Measurements from ENCODE around the gene PCDHGA10.
"Not testable (repeated sequence)": the region's sequence is repeated elsewhere in the genome, so short reads cannot be mapped to it uniquely, and the experiment has no call there.

Gene PCDHGA10

GRCh38 chr5:141412854-141413539 lies at the start of gene PCDHGA10:
TSS of gene PCDHGA10 (plus strand) at chr5:141412987. CDS start at chr5:141413176, 189 bp downstream.
- peak; percentile 72 for DNase-seq (ENCODE audit: low read depth)

GRCh38 chr5:141363952-141364660 lies 48.7 kb upstream of the PCDHGA10 start, which contains the start of gene PCDHGA5:
TSS of gene PCDHGA5 (plus strand) at chr5:141364162. CDS start at chr5:141364331, 169 bp downstream.
- DNase-seq (ENCODE audit: low read depth): peak; percentile 63

- no peak for DNase-seq (ENCODE audit: low read depth)
Observed at GRCh38 chr5:141366016-141366896, 46.5 kb upstream of the PCDHGA10 start.

- DNase-seq (ENCODE audit: low read depth): peak; percentile 79
Observed at GRCh38 chr5:141369994-141370848, 42.6 kb upstream of the PCDHGA10 start, which contains the start of gene PCDHGB3. TSS of gene PCDHGB3 (plus strand) at chr5:141370242. CDS start at chr5:141370395, 153 bp downstream.

GRCh38 chr5:141371572-141372475 lies 41.0 kb upstream of the PCDHGA10 start:
- no peak for DNase-seq (ENCODE audit: low read depth)

GRCh38 chr5:141373673-141374317 lies 39.0 kb upstream of the PCDHGA10 start, which contains the start of gene PCDHGA6:
TSS of gene PCDHGA6 (plus strand) at chr5:141373891. CDS start at chr5:141374084, 193 bp downstream.
- DNase-seq (ENCODE audit: low read depth): peak; percentile 48

- no peak for DNase-seq (ENCODE audit: low read depth)
Observed at GRCh38 chr5:141374627-141375026, 38.2 kb upstream of the PCDHGA10 start.

- DNase-seq (ENCODE audit: low read depth): not testable (repeated sequence)
Observed at GRCh38 chr5:141375444-141376155, 37.2 kb upstream of the PCDHGA10 start.

- peak; percentile 5 for DNase-seq (ENCODE audit: low read depth)
Observed at GRCh38 chr5:141382469-141383294, 30.1 kb upstream of the PCDHGA10 start, which contains the start of gene PCDHGA7. TSS of gene PCDHGA7 (plus strand) at chr5:141382742. CDS start at chr5:141382900, 158 bp downstream.

GRCh38 chr5:141383345-141383744 lies 29.4 kb upstream of the PCDHGA10 start:
- DNase-seq (ENCODE audit: low read depth): no peak

- DNase-seq (ENCODE audit: low read depth): no peak
Observed at GRCh38 chr5:141384471-141385267, 28.1 kb upstream of the PCDHGA10 start.

- DNase-seq (ENCODE audit: low read depth): peak; percentile 32
Observed at GRCh38 chr5:141387557-141388311, 25.1 kb upstream of the PCDHGA10 start, which contains the start of gene PCDHGB4. TSS of gene PCDHGB4 (plus strand) at chr5:141387698. CDS start at chr5:141387885, 187 bp downstream.

- no peak for DNase-seq (ENCODE audit: low read depth)
Observed at GRCh38 chr5:141388661-141389060, 24.1 kb upstream of the PCDHGA10 start.

- DNase-seq (ENCODE audit: low read depth): no peak
Observed at GRCh38 chr5:141389153-141390042, 23.4 kb upstream of the PCDHGA10 start.
